ENCODE measurements around the gene TRAPPC1. TPM values are rescaled to one million over a fixed set of nuclear protein-coding genes. Genes with fewer than 3 reads are reported as not detected.

Gene TRAPPC1
- total RNA-seq, 1 donor from 2014 or later, result 46.1 TPM

Other genes with a start within 250 kb of the TRAPPC1 start
- 36.1 and 69.7 TPM in 2 replicates for gene TP53, start 244.5 kb downstream of the TRAPPC1 start, total RNA-seq
- gene WRAP53, start 243.5 kb downstream of the TRAPPC1 start, total RNA-seq, result 7.1 and 11.2 TPM in 2 replicates
- gene EFNB3, start 226.7 kb downstream of the TRAPPC1 start, total RNA-seq, result 0.14 and 0.51 TPM in 2 replicates
- gene DNAH2, start 214.2 kb downstream of the TRAPPC1 start, total RNA-seq, result 0.42 TPM in 1 of 2 replicates, not detected in the other
- gene KDM6B, start 97.7 kb downstream of the TRAPPC1 start, total RNA-seq, result 7.6 and 10.6 TPM in 2 replicates
- 50.9 and 111 TPM in 2 replicates for gene TMEM88, start 76.9 kb downstream of the TRAPPC1 start, total RNA-seq
- gene NAA38, start 74.4 kb downstream of the TRAPPC1 start, total RNA-seq, result 63.2 and 129 TPM in 2 replicates
- gene CYB5D1, start 73.9 kb downstream of the TRAPPC1 start, total RNA-seq, result 15.1 and 17.9 TPM in 2 replicates
- gene CHD3, start 43.2 kb downstream of the TRAPPC1 start, total RNA-seq, result 108 and 132 TPM in 2 replicates
- 1.6 and 3.1 TPM in 2 replicates for gene RNF227, start 15.7 kb downstream of the TRAPPC1 start, total RNA-seq
- gene KCNAB3, start 2.1 kb downstream of the TRAPPC1 start, total RNA-seq, result 0.05 and 0.68 TPM in 2 replicates
- gene CNTROB, start 260 bp upstream of the TRAPPC1 start, total RNA-seq, result 17.4 and 21.8 TPM in 2 replicates
- gene GUCY2D, start 70.7 kb upstream of the TRAPPC1 start, total RNA-seq, result not detected in 2 replicates
- gene ALOX15B, start 107.1 kb upstream of the TRAPPC1 start, total RNA-seq, result not detected in 2 replicates
- not detected in 2 replicates for gene ALOX12B, start 155.8 kb upstream of the TRAPPC1 start, total RNA-seq
- gene ALOXE3, start 186.6 kb upstream of the TRAPPC1 start, total RNA-seq, result 0.05 TPM in 1 of 2 replicates, not detected in the other
- 0.09 TPM in 1 of 2 replicates, not detected in the other for gene HES7, start 192.2 kb upstream of the TRAPPC1 start, total RNA-seq
- 7.7 and 18.7 TPM in 2 replicates for gene PER1, start 220.5 kb upstream of the TRAPPC1 start, total RNA-seq
- 4.4 and 5.2 TPM in 2 replicates for gene VAMP2, start 231.0 kb upstream of the TRAPPC1 start, total RNA-seq
- gene TMEM107, start 244.4 kb upstream of the TRAPPC1 start, total RNA-seq, result 13.0 and 17.5 TPM in 2 replicates

Measured in dermis blood vessel endothelial cell (primary cell).